ENCODE results near the gene FBL.
"Not testable (repeated sequence)": the region's sequence is repeated elsewhere in the genome, so short reads cannot be mapped to it uniquely, and the experiment has no call there.

FBL gene

DNA sequence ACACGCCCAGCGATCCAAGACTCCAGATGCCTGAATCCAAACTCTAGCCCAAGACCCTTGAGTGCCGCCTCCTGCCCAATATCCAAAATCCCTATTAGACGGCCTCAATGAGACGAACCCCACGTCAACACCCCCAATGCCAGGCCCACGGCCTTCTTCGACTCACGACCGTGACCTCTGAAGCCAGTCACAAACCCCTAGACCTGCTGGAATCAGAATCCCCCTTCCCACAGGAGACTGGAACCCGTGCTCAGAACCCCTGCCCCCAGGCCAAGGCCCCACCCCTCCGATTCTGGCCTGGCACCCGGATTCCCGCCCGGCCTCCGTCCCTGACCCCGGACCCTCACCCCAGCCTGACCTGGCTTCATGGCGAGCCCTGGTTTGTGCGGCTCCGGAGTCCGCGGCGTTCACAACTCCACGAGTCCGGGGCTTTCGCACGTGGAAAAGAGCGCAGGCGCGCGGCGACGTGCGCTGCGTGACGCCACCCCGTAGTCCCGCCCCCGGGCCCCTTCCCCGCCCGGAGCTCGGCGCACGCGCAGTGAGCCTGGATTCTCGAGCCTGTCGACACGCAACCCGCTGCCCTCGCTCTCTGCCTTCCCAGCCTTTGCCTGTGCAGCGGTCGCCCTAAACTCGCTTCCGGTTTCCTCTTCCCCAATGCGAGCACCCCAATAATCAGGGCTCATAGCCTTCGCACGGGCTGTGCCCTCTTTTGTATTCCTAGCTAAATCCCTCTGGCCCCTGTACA is at the start of gene FBL:
Gene FBL, minus strand, starts transcription at position 447 of the 745 bp plus-strand sequence. Its CDS starts 79 bp downstream, at position 368.
- peak; percentile 99 for DNase-seq (ENCODE audit: low spot score)

DNA sequence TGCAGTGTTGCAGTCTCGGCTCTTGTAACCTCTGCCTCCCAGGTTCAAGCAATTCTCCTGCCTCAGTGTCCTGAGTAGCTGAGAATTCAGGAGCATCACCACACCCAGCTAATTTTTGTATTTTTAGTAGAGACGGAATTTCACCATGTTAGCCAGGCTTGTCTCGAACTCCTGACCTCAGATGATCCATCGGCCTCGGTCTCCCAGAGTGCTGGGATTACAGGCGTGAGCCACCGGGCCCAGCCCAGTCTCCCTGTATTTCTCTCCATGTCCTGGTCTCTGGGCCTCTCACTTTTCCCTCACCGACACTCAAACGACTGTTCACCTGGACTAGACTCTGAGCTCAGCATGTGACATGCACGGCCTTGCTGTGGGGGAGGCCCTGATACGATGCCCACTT is 48.9 kb upstream of the FBL start:
- DNase-seq (ENCODE audit: low spot score): not testable (repeated sequence)

DNA sequence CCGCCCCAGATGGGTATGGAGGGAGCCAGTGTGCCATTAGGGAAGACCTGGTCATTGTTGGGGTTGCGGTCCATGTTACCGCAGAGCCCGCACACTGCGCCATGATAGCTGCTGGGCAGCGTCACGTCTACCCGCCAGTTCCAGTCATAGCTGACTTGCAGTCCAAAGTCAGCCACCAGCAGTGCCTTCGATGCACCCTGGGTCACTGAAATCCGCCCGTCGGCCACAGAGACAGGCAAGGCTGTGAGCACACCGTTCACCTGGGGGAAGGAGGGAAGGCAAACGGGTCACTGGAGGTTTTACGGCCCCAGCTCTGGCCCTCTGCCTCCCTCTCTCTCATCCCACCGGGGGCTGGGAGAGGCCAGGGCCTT is 48.0 kb upstream of the FBL start:
- DNase-seq (ENCODE audit: low spot score): not testable (repeated sequence)

DNA sequence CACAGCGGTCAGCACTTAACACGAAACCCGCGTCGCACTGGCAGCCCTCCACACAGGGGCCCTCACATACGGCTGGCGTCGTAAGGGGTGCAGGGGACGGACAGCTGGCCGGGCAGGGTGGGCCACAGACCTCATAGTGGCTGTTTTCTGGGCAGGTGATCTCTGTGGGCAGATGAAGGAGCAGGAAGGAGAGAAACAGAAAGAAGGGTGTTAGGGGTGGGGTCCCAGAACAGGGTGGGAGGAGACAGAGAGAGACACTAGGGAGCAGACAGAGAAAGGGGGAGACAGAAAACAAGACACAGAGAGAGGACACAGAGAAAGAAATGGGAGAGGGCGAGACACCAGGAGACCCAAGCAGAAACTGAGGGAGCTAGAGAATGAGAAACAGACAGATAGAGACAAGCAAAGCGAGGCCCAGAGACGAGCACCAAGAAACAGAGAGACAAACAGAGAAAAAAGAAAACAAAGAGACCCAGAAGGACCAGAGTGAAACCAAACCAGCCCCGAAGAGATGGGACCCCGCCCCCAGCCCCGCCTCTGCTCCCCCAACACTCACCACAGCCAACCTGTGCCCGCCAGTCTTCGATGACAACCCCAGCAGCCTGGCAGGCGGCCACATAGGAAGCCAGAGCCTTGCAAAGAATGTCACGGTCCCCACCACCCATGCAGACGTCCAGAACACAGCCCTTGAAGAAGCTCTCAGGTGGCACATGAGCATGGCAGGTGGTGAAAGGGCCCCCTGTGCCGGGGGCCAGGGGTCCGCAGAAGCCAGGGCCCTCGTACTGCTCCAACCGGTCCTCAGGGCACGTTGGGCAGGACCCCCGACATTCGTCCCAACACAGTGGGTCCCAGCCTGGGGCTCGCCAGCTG is 47.4 kb upstream of the FBL start:
- DNase-seq (ENCODE audit: low spot score): not testable (repeated sequence)

DNA sequence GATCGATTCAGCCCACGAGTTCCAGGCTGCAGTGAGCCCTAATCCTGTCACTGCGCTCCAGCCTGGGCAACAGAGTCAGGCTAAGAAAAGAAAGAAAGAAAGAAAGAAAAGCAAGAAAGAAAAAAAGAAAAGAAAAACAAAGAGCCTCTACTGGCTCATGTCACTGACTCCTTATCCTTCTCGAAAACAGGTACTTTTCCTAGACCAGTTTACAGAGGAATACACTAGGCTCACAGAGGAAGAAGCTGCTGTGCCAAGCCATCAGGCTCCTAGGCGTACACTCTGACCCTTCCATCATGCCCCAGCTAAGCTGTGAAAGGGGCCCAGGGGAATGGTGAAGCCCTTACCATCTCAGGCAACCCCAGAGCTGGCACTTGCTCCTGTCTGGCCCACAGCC is 46.3 kb upstream of the FBL start:
- DNase-seq (ENCODE audit: low spot score): not testable (repeated sequence)

DNA sequence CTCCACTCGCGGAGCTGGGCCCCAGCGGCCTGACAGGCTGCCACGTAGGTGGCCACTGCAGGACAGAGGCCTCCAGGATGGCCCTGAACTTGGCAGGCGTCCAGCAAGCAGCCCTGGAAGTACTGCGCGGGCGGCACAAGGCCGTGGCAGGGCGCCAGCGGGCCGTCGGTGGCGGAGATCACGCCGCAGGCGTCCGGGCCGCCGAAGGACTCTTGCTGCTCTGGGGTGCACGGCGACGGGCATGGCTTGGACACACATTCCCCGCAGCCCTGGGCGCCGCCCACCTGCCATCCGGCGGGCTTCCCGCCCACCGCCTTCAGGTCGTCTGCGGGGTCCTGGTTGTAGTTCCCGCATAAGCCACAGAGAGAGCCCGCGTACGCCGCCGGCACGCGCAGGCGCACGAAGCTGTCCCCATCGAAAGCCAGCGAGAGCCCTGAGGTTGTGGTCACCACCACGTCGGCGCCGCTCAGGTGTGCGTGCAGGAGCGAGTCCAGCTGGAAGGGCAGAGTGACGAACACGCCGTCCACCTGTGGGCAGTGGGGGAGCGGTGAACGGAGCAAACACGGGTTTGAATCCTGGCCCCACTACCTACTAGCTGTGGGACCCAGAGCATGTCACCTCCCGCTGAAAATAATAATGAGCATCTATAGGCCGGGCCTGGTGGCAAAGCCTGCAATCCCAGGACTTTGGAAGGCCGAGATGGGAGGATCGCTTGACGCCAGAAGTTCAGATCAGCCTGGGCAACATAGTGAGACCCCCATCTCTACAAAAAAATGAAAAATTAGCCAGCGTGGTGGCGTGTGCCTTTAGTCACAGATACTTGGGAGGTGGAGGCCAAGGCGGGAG is 45.7 kb upstream of the FBL start:
- DNase-seq (ENCODE audit: low spot score): not testable (repeated sequence)

DNA sequence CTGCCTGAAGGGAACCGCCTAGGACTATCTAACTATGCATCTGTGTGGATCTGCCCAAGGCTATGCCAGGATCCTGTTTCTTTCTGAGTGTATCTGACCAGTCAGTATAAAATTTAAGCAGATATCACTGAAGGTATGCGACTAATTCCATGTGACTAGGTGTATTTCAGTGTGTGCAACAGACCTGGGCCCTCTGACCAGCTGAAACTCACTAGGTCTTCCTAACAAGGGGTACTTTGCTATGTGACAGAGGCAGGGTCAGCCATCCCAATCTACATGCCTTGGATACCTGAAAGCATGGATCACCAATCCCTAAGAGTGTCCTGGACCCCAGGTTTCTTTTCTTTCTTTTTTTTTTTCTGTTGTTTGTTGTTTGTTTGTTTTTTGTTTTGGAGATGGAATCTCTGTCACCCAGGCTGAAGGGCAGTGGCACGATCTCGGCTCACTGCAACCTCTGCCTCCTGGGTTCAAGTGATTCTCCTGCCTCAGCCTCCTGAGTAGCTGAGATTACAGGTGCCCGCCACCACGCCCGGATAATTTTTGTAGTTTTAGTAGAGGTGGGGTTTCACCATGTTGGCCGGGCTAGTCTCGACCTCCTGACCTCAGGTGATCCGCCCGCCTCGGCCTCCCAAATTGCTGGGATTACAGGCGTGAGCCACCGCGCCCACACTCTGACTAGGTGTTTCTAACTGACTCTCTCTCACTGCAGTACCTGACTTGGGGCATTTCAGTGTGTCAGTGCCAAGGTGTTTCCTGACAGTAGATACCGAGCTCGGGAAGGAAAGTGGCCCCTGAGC is 44.8 kb upstream of the FBL start:
- no peak for DNase-seq (ENCODE audit: low spot score)

DNA sequence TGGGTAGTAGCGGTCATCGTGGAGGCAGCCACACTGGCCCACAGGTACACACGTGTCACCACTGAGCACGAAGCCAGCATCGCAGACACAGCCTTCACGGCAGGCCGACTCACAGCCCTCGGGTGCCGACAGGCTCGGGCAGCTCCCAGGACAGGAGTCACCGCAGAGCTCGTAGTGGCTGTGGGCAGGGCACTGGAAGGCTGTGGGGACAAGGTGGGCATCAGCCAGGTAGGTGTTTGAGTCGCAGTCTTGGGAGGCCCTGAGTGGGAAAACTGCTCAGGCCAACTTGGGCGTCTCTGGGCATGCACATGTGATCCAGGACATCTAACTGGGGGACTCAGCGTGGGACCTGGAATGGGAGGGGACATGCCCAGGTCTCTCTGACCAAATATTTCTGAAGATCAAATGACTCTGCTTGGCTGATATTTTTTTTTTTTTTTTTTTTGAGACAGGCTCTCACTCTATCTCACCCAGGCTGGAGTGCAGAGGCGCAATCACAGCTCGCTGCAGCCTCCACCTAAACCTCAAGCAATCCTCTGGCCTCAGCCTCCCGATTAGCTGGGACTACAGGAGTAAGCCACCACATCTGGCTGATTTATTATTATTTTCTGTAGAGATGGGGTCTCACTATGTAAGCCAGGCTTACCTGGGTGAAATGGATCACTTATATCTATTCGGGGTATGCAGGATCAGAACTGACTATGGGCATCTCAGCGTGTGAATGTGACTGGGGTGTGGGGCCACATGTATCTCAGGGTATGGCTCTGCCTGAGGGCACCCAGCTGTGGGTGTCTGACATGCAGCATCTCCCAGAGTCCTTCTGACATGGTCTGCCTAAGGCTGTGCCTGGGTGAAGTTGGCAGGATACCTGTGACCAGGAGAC is 43.9 kb upstream of the FBL start:
- not testable (repeated sequence) for DNase-seq (ENCODE audit: low spot score)

DNA sequence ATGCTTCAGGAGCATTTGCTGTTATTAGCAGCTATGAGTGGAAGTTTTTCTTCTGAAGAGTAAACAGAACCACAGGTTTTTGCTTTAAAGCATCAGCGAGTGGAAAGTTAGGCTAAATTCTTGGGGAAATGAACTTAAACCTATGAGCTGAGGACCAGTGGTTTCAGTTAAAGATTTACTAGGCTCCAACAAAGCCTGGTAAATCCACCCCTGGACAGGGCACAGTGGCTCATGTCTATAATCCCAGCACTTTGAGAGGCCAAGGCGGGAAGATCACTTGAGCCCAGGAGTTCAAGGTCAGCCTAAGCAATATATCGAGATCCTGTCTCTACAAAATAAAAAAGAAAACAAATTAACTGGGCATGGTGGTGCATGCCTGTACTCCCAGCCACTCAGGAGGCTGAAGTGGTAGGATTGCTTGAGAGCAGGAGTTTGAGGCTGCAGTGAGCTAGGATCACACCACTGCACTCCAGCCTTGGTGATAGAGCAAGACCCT is 41.3 kb upstream of the FBL start:
- not testable (repeated sequence) for DNase-seq (ENCODE audit: low spot score)

DNA sequence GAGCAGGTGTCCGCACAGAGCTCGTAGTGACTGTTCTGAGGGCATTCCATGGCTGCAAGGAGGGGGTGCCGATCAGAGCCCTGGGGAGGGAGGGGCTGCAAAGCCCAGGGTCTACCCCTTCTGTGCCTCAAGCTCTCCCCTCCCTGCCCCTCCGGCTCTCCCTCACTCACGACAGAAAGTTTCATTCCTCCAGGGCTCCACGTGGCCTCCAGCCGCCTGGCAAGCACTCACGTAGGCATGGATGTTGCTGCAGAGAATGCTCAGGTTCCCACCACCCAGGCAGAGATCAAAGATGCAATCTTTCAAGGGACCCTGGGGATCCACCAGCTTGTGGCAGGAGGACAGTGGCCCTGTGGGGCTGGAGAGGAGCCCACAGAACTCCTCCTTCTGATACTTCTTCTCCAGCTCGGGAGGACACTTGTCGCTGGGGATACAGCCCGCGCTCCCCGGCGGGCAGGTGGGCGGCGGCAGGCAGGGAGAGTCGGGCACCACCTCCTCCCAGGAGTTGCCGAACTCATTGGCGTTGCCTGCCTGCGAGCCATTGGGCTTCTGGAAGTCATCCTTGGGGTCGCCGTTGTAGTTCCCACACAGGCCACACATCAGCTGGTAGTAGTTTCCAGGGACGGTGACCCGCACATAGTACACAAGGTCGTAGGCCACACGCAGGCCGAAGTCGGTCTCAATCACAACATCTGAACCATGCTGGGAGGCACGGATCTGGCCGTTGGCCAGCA is 39.8 kb upstream of the FBL start:
- DNase-seq (ENCODE audit: low spot score): not testable (repeated sequence)

DNA sequence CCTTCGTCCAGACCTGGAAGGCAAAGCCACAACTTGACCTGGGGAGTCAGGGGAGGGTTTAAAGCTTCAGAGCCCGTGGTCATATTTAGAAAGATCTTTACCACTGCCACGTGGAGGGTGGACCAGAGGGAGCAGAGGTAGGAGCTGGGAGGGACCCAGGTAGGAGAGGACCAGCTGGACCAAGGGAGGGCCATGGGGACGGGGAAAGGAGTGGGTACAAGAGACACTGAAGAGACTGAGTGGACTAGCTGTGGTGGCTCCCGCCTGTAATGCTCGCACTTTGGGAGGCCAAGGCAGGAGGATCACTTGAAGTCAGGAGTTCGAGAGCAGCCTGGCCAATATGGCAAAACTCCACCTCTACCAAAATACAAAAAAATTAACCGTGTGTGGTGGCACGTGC is 38.5 kb upstream of the FBL start:
- DNase-seq (ENCODE audit: low spot score): not testable (repeated sequence)

DNA sequence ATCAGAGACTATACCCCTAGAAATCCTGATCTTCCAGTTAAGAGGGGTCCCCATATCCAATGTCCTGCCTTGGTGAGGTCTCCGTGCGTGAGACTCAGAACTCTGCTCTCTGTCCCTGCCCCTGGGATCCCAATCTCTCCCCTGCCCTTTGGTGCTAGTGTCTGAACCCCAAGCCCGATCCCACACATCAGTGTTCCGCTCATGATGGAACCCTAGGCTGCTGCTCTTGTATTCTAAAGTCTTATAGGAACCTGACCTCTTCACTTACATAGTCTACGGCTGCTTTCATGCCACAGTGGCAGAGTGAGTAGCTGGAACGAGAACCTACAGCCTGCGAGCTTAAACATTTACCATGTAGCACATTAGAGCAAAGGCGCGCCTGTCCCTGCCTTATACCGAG is 36.5 kb upstream of the FBL start:
- DNase-seq (ENCODE audit: low spot score): not testable (repeated sequence)

DNA sequence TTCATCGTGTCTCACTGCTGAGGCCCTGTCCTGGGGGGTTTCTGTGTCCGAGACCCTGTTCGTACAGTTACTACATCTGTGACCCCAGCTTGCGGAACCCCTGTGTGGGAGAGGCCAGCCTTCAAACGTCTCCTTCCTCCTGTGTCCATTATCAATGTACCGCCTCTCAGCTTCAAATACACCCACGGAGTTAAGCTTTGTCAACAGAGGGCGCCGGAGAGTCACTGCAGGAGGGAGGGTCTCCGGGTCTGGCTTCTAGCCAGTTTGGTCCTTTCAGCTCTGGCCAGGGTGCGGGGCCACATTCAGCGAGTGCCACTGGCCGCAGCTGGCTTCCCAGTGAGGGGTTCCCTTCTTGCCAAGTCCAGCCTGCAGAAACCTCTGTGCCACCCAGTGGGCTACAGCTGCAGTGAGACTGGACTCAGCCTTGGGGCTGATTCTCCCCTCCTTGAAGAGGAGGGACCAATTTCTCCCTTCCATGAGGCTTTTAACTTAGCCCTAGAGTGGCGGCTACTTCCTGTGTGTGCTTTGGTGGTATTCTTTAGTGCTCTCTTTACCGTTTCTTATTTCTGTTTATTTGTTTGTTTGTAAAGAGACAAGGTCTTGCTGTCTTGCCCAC is 35.4 kb upstream of the FBL start:
- not testable (repeated sequence) for DNase-seq (ENCODE audit: low spot score)

DNA sequence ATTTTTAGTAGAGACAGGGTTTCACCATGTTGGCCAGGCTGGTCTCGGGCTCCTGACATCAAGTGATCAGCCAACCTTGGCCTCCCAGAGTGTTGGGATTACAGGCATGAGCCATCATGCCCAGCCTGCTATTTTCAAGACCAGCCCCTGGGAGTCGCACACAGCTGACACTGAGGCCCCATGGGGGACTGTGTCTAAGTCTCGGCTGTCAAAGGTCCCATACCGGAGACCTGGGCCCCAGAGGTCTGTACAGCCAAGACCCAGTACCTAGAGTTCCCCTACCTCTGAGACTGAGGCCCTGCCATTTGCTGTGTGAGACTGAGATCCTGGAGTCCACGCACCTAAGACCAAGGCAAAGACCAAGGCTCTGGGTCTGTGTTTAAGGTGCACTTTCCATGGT is 34.1 kb upstream of the FBL start:
- not testable (repeated sequence) for DNase-seq (ENCODE audit: low spot score)

DNA sequence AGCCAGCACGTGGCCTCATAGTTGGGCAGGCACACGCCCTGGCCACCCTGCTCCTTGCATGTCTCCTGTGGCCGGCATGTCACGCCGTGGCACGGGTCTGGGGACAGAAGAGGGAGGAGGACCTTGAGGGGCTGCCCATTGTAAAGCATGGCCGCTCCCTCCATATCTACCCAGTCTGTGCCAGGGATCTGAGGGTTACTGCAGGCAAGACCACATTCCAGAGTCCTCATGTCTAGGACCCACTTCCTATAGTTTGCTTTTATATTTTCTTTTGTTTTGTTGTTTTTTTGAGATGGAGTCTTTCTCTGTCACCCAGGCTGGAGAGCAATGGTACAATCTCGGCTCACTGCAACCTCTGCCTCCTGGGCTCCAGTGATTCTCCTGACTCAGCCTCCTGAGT is 33.6 kb upstream of the FBL start:
- DNase-seq (ENCODE audit: low spot score): not testable (repeated sequence)

DNA sequence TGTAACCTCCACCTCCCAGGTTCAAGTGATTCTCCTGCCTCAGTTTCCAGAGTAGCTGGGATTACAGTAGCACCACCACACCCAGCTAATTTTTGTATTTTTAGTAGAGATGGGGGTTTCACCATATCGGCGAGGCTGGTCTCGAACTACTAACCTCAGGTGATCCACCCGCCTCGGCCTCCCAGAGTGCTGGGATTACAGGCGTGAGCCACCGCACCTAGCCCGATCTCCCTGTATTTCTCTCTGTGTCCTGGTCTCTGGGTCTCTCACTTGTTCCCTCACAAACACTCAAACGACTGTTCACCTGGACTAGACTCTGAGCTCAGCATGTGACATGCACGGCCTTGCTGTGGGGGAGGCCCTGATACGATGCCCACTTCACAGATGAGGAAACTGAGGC is 32.7 kb upstream of the FBL start:
- DNase-seq (ENCODE audit: low spot score): not testable (repeated sequence)

DNA sequence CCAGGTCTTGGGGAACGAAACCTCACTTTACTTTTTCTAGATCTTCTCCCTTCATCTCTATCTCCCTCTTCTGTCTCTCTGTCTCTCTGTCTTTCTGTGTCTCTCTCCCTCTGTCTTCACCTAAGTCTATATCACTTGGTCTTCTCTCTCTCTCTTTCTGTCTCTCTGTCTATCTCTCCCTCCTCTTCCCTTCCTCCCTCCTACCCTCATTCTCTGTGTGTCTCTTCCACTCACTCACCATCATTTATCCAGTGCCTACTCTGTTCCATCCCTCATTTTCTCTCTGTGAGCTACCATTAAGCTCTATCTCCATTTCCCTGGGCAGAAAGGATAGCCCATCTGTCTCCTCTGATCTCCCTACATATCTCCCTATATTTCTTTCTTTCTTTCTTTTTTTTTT is 32.2 kb upstream of the FBL start:
- DNase-seq (ENCODE audit: low spot score): no peak

DNA sequence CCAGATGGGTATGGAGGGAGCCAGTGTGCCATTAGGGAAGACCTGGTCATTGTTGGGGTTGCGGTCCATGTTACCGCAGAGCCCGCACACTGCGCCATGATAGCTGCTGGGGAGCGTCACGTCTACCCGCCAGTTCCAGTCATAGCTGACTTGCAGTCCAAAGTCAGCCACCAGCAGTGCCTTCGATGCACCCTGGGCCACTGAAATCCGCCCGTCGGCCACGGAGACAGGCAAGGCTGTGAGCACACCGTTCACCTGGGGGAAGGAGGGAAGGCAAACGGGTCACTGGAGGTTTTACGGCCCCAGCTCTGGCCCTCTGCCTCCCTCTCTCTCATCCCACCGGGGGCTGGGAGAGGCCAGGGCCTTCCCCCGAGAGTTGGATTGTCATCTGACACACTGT is 31.8 kb upstream of the FBL start:
- DNase-seq (ENCODE audit: low spot score): not testable (repeated sequence)

DNA sequence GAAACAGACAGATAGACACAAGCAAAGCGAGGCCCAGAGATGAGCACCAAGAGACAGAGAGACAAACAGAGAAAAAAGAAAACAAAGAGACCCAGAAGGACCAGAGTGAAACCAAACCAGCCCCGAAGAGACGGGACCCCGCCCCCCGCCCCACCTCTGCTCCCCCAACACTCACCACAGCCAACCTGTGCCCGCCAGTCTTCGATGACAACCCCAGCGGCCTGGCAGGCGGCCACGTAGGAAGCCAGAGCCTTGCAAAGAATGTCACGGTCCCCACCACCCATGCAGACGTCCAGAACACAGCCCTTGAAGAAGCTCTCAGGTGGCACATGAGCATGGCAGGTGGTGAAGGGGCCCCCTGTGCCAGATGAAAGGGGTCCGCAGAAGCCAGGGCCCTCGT is 31.3 kb upstream of the FBL start:
- DNase-seq (ENCODE audit: low spot score): not testable (repeated sequence)
